ENCODE data around the gene PFN3.

DNA sequence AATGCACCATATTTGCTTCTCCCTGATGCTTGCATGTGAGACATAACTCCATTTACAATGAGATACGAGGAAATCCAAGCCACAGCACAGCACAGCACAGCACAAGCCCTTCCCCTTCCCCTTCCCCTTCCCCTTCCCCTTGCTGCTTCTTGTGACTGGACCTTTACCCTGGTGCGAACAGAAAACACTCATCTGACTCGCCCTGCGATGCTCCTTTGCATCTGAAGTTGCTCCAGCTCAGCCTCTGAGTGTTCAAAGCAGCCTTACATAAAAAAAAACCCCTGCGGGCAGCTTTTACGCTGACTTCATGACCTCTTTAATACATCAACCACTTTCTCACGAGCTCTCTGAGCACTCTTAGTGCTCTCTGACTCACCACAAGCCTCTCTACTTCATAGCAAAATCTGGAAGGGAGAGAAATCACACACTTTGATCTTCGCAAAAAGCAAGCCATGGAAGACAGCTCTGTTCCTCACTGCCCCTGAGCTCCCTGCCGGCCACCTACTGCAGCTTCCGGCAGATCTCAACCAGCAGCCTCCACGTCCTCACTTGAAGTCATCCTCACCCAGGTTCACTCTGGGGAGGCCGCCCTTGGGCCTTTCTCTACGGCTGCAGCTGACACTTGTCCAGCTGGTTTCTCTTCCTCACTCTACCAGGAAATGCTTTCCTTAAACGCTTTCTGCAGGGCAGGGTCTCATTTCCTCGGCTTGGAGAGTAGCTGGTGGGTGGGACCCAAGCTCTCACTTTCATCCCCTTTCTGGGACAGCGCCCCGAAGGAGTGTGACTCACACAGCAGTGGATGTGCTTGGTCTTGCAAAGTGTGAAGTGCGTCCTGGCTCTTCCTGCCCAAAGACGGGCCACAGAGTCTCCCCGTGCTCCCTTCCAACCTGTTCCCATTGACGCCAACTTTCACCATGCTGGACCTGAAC, 11.0 kb downstream of the PFN3 start:
- TF ChIP-seq, protein P1, sequence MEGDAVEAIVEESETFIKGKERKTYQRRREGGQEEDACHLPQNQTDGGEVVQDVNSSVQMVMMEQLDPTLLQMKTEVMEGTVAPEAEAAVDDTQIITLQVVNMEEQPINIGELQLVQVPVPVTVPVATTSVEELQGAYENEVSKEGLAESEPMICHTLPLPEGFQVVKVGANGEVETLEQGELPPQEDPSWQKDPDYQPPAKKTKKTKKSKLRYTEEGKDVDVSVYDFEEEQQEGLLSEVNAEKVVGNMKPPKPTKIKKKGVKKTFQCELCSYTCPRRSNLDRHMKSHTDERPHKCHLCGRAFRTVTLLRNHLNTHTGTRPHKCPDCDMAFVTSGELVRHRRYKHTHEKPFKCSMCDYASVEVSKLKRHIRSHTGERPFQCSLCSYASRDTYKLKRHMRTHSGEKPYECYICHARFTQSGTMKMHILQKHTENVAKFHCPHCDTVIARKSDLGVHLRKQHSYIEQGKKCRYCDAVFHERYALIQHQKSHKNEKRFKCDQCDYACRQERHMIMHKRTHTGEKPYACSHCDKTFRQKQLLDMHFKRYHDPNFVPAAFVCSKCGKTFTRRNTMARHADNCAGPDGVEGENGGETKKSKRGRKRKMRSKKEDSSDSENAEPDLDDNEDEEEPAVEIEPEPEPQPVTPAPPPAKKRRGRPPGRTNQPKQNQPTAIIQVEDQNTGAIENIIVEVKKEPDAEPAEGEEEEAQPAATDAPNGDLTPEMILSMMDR (IDR thresholded peaks at IDR 0.05 in 8 of 11, conservative IDR thresholded peaks at IDR 0.05 in 3 of 11), result no peak
- peak in 1 of 3 donors; percentile 30 for TF ChIP-seq POLR2AphosphoS5 (IDR thresholded peaks at IDR 0.05)
- TF ChIP-seq POLR2A (IDR thresholded peaks at IDR 0.05), result no peak

Measured in spleen (tissue), 7 donors.